ENCODE measurements around the gene MBP.

- TF ChIP-seq CTCF (IDR thresholded peaks at IDR 0.05) (no peak), POLR2A (IDR thresholded peaks at IDR 0.05) (no peak)
Observed at GRCh38 chr18:77052297-77052982, 80.1 kb downstream of the MBP start.

All from lower leg skin (tissue), 3 donors.